GM12878 (cell line): ENCODE data around the gene PCK1. TPM values are rescaled to one million over a fixed set of nuclear protein-coding genes. Genes with fewer than 3 reads are reported as not detected.

Experiments
- ATAC-seq: fragments of 200-7000 bp; cut with Tn5 transposase; 3 replicates; pipeline ENCODE4 v1.9.1; 2020; ENCODE audit warnings: mild to moderate bottlenecking, moderate library complexity
- BruUV-seq: library from RNA; stranded (reverse); fragments of 400-500 nt; replicated peaks from 2 replicates; lab custom pipeline; 2021; lab: Mats Ljungman, UMichigan
- CTCF ChIA-PET: fragments of 300-600 bp; sonication (Branson Sonifier 250); formaldehyde crosslinking; extraction: SDS; loops from one replicate; lab custom pipeline; 2021; ENCODE audit warnings: inconsistent platforms; lab: Yijun Ruan, JAX
- POLR2A ChIA-PET: fragments of 350-600 bp; formaldehyde crosslinking; extraction: SDS; loops from one replicate; lab custom pipeline; 2021; ENCODE audit warnings: inconsistent platforms; lab: Charles Lee
- RAD21 ChIA-PET: fragments of 300-600 bp; sonication (Branson Sonifier 250); formaldehyde crosslinking; loops from one replicate; lab custom pipeline; 2023; ENCODE audit warnings: antibody characterized with exemption; ENCODE audit not compliant: unreplicated experiment; lab: Charles Lee
- SMC1A ChIA-PET: fragments of 300-600 bp; sonication (Branson Sonifier 250); formaldehyde crosslinking; loops from one replicate; lab custom pipeline; 2023; ENCODE audit not compliant: unreplicated experiment, uncharacterized antibody; lab: Charles Lee
- DNase-seq: peaks from one replicate; pipeline ENCODE4 v3.0.0-alpha.2; 2011; ENCODE audit warnings: low read depth, low spot score
- FAIRE-seq: peaks from 3 replicates; lab custom pipeline; 2011; peaks lifted over from hg19 to GRCh38; lab: Jason Lieb, UNC
- H2AFZ ChIP-seq: 2 replicates; pipeline ENCODE4 v1.6.0; 2011; ENCODE audit warnings: low read depth, low read length, control low read depth; ENCODE audit not compliant: control insufficient read depth
- H3K27ac ChIP-seq: 2 replicates; pipeline ENCODE4 v1.5.1; 2011; ENCODE audit warnings: control low read depth; ENCODE audit not compliant: control insufficient read depth, insufficient read depth
- H3K27me3 ChIP-seq, 2 experiments: replicated peaks in 1 of 2; 2 replicates each; pipeline versions ENCODE4 v1.6.0 to v1.6.1; 2011; ENCODE audit warnings: low read length in 1 of 2; ENCODE audit not compliant: control insufficient read depth in 2 of 2, insufficient read depth in 2 of 2
- H3K36me3 ChIP-seq, 2 experiments: 2 replicates each; pipeline ENCODE4 v1.5.1; 2011; ENCODE audit warnings: low read length in 1 of 2; ENCODE audit not compliant: control insufficient read depth in 2 of 2, insufficient read depth in 2 of 2
- H3K4me1 ChIP-seq: 2 replicates; pipeline ENCODE4 v1.6.1; 2011; ENCODE audit warnings: mild to moderate bottlenecking, low read length, moderate library complexity, mixed read lengths; ENCODE audit not compliant: control insufficient read depth, insufficient read depth
- H3K4me2 ChIP-seq: 2 replicates; pipeline ENCODE4 v1.6.0; 2011; ENCODE audit warnings: control low read depth; ENCODE audit not compliant: control insufficient read depth, insufficient read depth
- H3K4me3 ChIP-seq: fragments of 200-600 bp; sonication (generic); 2 replicates; pipeline ENCODE4 v1.5.1; 2016
- H3K79me2 ChIP-seq: 2 replicates; pipeline ENCODE4 v1.6.0; 2011; ENCODE audit warnings: low read length; ENCODE audit not compliant: control insufficient read depth, insufficient read depth
- H3K9ac ChIP-seq: 2 replicates; pipeline ENCODE4 v1.8.0; 2011; ENCODE audit warnings: low read length, control low read depth, mixed read lengths; ENCODE audit not compliant: control insufficient read depth, insufficient read depth
- H3K9me3 ChIP-seq: replicated peaks from 3 replicates; pipeline ENCODE4 v1.5.1; 2011; ENCODE audit warnings: mild to moderate bottlenecking, low read length; ENCODE audit not compliant: control insufficient read depth, insufficient read depth
- H4K20me1 ChIP-seq: 2 replicates; pipeline ENCODE4 v1.6.0; 2011; ENCODE audit not compliant: control insufficient read depth, insufficient read depth
- BHLHE40 ChIP-seq, 2 experiments: fragments of 450-650 bp in 1 of 2; IDR thresholded peaks; 2 replicates each; pipeline ENCODE4 v1.6.1; 2011 to 2017; ENCODE audit warnings: low read depth in 2 of 2, borderline replicate concordance in 1 of 2, improper control_type of control experiment in 1 of 2, low read length in 1 of 2, mild to moderate bottlenecking in 1 of 2
- LARP7 ChIP-seq: fragments of 450-650 bp; IDR thresholded peaks from 2 replicates; pipeline ENCODE4 v1.6.1; 2017; ENCODE audit warnings: mild to moderate bottlenecking
- NFIC ChIP-seq: IDR thresholded peaks from 2 replicates; pipeline ENCODE4 v1.6.1; 2012; ENCODE audit warnings: low read depth, mild to moderate bottlenecking, inconsistent platforms, low read length, moderate library complexity
- SMC3 ChIP-seq: IDR thresholded peaks from 2 replicates; pipeline ENCODE4 v1.6.1; 2011; ENCODE audit warnings: low read length, improper control_type of control experiment, borderline replicate concordance
- WRNIP1 ChIP-seq: IDR thresholded peaks from 2 replicates; pipeline ENCODE4 v1.6.1; 2011; ENCODE audit warnings: low read depth, low read length, improper control_type of control experiment, borderline replicate concordance
- WGBS: methylation state at CpG from one replicate; pipeline ENCODE4 v1.1.6; 2016; ENCODE audit warnings: low lambda C conversion rate; ENCODE audit not compliant: insufficient replicate concordance, insufficient coverage; ENCODE audit errors: missing lambda C conversion rate; 5-methylcytosine and 5-hydroxymethylcytosine counted together
- in situ Hi-C: fragments of 300-500 bp; cut with MboI; formaldehyde crosslinking; loops from 9 replicates; pipeline ENCODE4 v1.14.3; 2018; ENCODE audit warnings: mixed read lengths
- intact Hi-C: fragments of 100-400 bp; cut with micrococcal nuclease; formaldehyde crosslinking; loops from one replicate; pipeline ENCODE4 v1.14.2; 2022; ENCODE audit not compliant: unreplicated experiment
- polyA plus RNA-seq, 11 experiments: library from polyadenylated mRNA; depleted of rRNA in 4 of 11; unstranded in 6 of 11; stranded (reverse) in 5 of 11; fragments of >200 nt; fragmentation: Nextera tagmentation in 4 of 11; fragmentation: Illumina TruSeq in 1 of 11; extraction: Ambion mirVana in 4 of 11; extraction: Trizol in 1 of 11; gene quantifications; 1 replicate in 1 of 11; 2 replicates in 10 of 11; pipeline versions ENCODE4 v1.2.1 to v1.2.3, GENCODE V29; 2011 to 2016; ENCODE audit warnings: inconsistent platforms in 2 of 11, missing spikeins in 2 of 11, low read depth in 1 of 11
- total RNA-seq, 4 experiments: library from RNA; depleted of rRNA in 3 of 4; stranded (reverse); fragments of >200 nt in 3 of 4; fragmentation: Illumina TruSeq in 1 of 4; extraction: Trizol in 1 of 4; gene quantifications; 2 replicates each; pipeline versions ENCODE4 v1.2.1 to v1.2.3, GENCODE V29; 2013 to 2021
- TF ChIP-seq, protein P1 (sequence below): IDR thresholded peaks from 2 replicates; pipeline ENCODE4 v1.6.1; 2012; ENCODE audit warnings: improper control_type of control experiment, low read depth, low read length; ENCODE audit not compliant: insufficient replicate concordance
- TF ChIP-seq, protein P2 (sequence below): fragments of 450-650 bp; IDR thresholded peaks from 2 replicates; pipeline ENCODE4 v1.6.1; 2017; ENCODE audit warnings: mild to moderate bottlenecking, moderate library complexity
- TF ChIP-seq, protein P3 (sequence below), 3 experiments: IDR thresholded peaks in 2 of 3; conservative IDR thresholded peaks in 1 of 3; 2 replicates each; pipeline ENCODE4 v1.5.1; 2011; ENCODE audit warnings: low read depth in 3 of 3, low read length in 3 of 3, mild to moderate bottlenecking in 3 of 3, control low read depth in 2 of 3, moderate library complexity in 2 of 3, inconsistent platforms in 1 of 3, mixed read lengths in 1 of 3; ENCODE audit not compliant: control insufficient read depth in 2 of 3, insufficient read depth in 1 of 3; ENCODE audit errors: extremely low read depth in 1 of 3
- TF ChIP-seq, protein P4 (sequence below): fragments of 450-650 bp; IDR thresholded peaks from 2 replicates; pipeline ENCODE4 v1.6.1; 2017; ENCODE audit warnings: low read depth, mild to moderate bottlenecking, moderate library complexity

PCK1 gene
- total and polyA plus RNA-seq, 10 of the 15 experiments (the other 5 are each of a cell fraction or from before 2014, with no cell fraction given) = 0.02 to 0.33 (median 0.09) TPM; not detected in 5

DNA sequence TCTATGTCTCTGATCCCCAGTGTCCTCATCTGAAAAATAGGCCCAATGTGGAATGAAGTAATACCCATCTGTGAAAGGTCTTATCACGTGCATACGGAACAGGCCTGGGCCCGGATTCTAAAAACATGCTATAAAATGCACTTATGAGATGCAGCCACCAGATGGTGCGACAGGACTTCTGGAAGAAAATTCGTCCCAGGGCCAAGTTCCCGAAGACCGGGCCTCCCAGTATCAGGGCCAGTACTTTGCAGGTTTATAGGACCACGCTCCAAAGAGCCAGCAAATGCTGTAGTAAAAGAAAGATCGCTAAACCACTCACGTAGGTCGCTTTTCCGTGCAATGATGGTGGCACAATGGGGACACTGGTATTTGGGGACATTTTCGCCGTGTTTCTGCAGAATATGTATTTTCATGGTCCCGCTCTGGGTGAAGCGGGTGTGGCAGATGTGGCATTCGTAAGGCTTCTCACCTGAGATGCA lies 46.6 kb upstream of the PCK1 start:
- CTCF ChIA-PET = interaction anchor here (1.7 to 2.3 kb wide), 3 partner anchors 8 to 80 kb away, joined by 5 to 12 read pairs (median 10); no protein-coding TSS in a partner anchor
- in situ Hi-C loops = loop anchor here (5.0 kb wide), 1 partner anchor 78 kb away; no protein-coding TSS in a partner anchor
- TF ChIP-seq BHLHE40 (IDR thresholded peaks at IDR 0.05; ENCODE audit: borderline replicate concordance in 1 of 2, low read depth in 2 of 2, low read length in 1 of 2) = peak; percentile 45 to 75; a peak in 3 of 4 replicates
- no peak for TF ChIP-seq WRNIP1
- TF ChIP-seq, protein P1, sequence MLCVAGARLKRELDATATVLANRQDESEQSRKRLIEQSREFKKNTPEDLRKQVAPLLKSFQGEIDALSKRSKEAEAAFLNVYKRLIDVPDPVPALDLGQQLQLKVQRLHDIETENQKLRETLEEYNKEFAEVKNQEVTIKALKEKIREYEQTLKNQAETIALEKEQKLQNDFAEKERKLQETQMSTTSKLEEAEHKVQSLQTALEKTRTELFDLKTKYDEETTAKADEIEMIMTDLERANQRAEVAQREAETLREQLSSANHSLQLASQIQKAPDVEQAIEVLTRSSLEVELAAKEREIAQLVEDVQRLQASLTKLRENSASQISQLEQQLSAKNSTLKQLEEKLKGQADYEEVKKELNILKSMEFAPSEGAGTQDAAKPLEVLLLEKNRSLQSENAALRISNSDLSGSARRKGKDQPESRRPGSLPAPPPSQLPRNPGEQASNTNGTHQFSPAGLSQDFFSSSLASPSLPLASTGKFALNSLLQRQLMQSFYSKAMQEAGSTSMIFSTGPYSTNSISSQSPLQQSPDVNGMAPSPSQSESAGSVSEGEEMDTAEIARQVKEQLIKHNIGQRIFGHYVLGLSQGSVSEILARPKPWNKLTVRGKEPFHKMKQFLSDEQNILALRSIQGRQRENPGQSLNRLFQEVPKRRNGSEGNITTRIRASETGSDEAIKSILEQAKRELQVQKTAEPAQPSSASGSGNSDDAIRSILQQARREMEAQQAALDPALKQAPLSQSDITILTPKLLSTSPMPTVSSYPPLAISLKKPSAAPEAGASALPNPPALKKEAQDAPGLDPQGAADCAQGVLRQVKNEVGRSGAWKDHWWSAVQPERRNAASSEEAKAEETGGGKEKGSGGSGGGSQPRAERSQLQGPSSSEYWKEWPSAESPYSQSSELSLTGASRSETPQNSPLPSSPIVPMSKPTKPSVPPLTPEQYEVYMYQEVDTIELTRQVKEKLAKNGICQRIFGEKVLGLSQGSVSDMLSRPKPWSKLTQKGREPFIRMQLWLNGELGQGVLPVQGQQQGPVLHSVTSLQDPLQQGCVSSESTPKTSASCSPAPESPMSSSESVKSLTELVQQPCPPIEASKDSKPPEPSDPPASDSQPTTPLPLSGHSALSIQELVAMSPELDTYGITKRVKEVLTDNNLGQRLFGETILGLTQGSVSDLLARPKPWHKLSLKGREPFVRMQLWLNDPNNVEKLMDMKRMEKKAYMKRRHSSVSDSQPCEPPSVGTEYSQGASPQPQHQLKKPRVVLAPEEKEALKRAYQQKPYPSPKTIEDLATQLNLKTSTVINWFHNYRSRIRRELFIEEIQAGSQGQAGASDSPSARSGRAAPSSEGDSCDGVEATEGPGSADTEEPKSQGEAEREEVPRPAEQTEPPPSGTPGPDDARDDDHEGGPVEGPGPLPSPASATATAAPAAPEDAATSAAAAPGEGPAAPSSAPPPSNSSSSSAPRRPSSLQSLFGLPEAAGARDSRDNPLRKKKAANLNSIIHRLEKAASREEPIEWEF = no peak
- peak; percentile 82; the same call in 1 of the 2 replicates for TF ChIP-seq SMC3
- TF ChIP-seq, protein P2, sequence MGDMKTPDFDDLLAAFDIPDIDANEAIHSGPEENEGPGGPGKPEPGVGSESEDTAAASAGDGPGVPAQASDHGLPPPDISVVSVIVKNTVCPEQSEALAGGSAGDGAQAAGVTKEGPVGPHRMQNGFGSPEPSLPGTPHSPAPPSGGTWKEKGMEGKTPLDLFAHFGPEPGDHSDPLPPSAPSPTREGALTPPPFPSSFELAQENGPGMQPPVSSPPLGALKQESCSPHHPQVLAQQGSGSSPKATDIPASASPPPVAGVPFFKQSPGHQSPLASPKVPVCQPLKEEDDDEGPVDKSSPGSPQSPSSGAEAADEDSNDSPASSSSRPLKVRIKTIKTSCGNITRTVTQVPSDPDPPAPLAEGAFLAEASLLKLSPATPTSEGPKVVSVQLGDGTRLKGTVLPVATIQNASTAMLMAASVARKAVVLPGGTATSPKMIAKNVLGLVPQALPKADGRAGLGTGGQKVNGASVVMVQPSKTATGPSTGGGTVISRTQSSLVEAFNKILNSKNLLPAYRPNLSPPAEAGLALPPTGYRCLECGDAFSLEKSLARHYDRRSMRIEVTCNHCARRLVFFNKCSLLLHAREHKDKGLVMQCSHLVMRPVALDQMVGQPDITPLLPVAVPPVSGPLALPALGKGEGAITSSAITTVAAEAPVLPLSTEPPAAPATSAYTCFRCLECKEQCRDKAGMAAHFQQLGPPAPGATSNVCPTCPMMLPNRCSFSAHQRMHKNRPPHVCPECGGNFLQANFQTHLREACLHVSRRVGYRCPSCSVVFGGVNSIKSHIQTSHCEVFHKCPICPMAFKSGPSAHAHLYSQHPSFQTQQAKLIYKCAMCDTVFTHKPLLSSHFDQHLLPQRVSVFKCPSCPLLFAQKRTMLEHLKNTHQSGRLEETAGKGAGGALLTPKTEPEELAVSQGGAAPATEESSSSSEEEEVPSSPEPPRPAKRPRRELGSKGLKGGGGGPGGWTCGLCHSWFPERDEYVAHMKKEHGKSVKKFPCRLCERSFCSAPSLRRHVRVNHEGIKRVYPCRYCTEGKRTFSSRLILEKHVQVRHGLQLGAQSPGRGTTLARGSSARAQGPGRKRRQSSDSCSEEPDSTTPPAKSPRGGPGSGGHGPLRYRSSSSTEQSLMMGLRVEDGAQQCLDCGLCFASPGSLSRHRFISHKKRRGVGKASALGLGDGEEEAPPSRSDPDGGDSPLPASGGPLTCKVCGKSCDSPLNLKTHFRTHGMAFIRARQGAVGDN = no peak
- TF ChIP-seq LARP7 = no peak
- TF ChIP-seq, protein P3, sequence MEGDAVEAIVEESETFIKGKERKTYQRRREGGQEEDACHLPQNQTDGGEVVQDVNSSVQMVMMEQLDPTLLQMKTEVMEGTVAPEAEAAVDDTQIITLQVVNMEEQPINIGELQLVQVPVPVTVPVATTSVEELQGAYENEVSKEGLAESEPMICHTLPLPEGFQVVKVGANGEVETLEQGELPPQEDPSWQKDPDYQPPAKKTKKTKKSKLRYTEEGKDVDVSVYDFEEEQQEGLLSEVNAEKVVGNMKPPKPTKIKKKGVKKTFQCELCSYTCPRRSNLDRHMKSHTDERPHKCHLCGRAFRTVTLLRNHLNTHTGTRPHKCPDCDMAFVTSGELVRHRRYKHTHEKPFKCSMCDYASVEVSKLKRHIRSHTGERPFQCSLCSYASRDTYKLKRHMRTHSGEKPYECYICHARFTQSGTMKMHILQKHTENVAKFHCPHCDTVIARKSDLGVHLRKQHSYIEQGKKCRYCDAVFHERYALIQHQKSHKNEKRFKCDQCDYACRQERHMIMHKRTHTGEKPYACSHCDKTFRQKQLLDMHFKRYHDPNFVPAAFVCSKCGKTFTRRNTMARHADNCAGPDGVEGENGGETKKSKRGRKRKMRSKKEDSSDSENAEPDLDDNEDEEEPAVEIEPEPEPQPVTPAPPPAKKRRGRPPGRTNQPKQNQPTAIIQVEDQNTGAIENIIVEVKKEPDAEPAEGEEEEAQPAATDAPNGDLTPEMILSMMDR (IDR thresholded peaks at IDR 0.05 in 2 of 3, conservative IDR thresholded peaks at IDR 0.05 in 1 of 3; ENCODE audit: control insufficient read depth in 2 of 3, extremely low read depth in 1 of 3, insufficient read depth in 1 of 3, low read depth in 3 of 3, low read length in 3 of 3) = peak; percentile 58 to 78 (median 63)
- TF ChIP-seq, protein P4, sequence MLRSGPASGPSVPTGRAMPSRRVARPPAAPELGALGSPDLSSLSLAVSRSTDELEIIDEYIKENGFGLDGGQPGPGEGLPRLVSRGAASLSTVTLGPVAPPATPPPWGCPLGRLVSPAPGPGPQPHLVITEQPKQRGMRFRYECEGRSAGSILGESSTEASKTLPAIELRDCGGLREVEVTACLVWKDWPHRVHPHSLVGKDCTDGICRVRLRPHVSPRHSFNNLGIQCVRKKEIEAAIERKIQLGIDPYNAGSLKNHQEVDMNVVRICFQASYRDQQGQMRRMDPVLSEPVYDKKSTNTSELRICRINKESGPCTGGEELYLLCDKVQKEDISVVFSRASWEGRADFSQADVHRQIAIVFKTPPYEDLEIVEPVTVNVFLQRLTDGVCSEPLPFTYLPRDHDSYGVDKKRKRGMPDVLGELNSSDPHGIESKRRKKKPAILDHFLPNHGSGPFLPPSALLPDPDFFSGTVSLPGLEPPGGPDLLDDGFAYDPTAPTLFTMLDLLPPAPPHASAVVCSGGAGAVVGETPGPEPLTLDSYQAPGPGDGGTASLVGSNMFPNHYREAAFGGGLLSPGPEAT = no peak
- TF ChIP-seq NFIC = no peak

More for the DNA sequence above, 46.6 kb upstream of the PCK1 start:
- Histone ChIP-seq H3K4me3 (no peak overlapping the region), H3K9me3 (no peaks in the 10 kb centered on the region), H3K4me1 (no peaks in the 10 kb centered on the region), H3K27me3 (no peaks in the 10 kb centered on the region), H3K27ac (no peak overlapping the region), H3K9ac (no peak overlapping the region), H2AFZ (no peak overlapping the region), H4K20me1 (no peaks in the 10 kb centered on the region), H3K4me2 (no peak overlapping the region), H3K79me2 (no peaks in the 10 kb centered on the region), H3K36me3 (no peaks in the 10 kb centered on the region)
- FAIRE-seq = no peak
- ChIA-PET POLR2A (no interaction called here), SMC1A (interaction anchor here (1.4 kb wide), 1 partner anchor 11 kb away, joined by 5 read pairs; no protein-coding TSS in a partner anchor), RAD21 (interaction anchor here (0.6 to 3.5 kb wide), 2 partner anchors 80 to 82 kb away, joined by 3 to 12 read pairs; no protein-coding TSS in a partner anchor)
- BruUV-seq = no TSS peak
- DNase-seq = no peak
- WGBS = 43% methylated on average over 17 of the region's 17 CpGs
- intact Hi-C loops = loop anchor here (1.0 to 5.0 kb wide), 2 partner anchors 80 to 698 kb away; no protein-coding TSS in a partner anchor
- ATAC-seq = peak; percentile 73
